Spleen (tissue), 11 donors: ENCODE results near the gene SMG6. TPM values are rescaled to one million over a fixed set of nuclear protein-coding genes. Genes with fewer than 3 reads are reported as not detected.
A peak's percentile ranks its signal among the peaks of the same experiment; 100 is the strongest.

Experiments
- DNase-seq: peaks from one replicate; pipeline ENCODE4 v3.0.0-alpha.2; 2020
- H3K27ac ChIP-seq, 8 donors: fragments of 200-600 bp; sonication (generic) in 7 of 8; 1 replicate in 4 of 8; 2 replicates in 4 of 8; pipeline versions ENCODE4 v1.5.0 to v1.8.0; 2016 to 2021; ENCODE audit warnings: inconsistent platforms in 4 of 8, mild to moderate bottlenecking in 4 of 8, moderate library complexity in 1 of 8
- H3K27me3 ChIP-seq, 7 donors: fragments of 200-600 bp; sonication (generic) in 6 of 7; replicated peaks in 1 of 7; 1 replicate in 4 of 7; 2 replicates in 3 of 7; pipeline versions ENCODE4 v1.5.0 to v1.8.0; 2016 to 2021; ENCODE audit warnings: inconsistent platforms in 3 of 7, mild to moderate bottlenecking in 1 of 7
- H3K36me3 ChIP-seq, 6 donors: fragments of 200-600 bp; sonication (generic) in 5 of 6; 1 replicate in 4 of 6; 2 replicates in 2 of 6; pipeline versions ENCODE4 v1.5.0 to v1.8.0; 2016 to 2021; ENCODE audit warnings: inconsistent platforms in 2 of 6
- H3K4me1 ChIP-seq, 6 donors: fragments of 200-600 bp; sonication (generic) in 5 of 6; 1 replicate in 3 of 6; 2 replicates in 3 of 6; pipeline versions ENCODE4 v1.5.0 to v1.8.0; 2016 to 2021; ENCODE audit warnings: inconsistent platforms in 3 of 6
- H3K4me3 ChIP-seq, 8 donors: fragments of 200-600 bp; sonication (generic) in 7 of 8; 1 replicate in 4 of 8; 2 replicates in 4 of 8; pipeline versions ENCODE4 v1.5.0 to v1.8.0; 2016 to 2021; ENCODE audit warnings: inconsistent platforms in 4 of 8, mild to moderate bottlenecking in 4 of 8, moderate library complexity in 2 of 8
- H3K9me3 ChIP-seq, 8 donors: fragments of 200-600 bp; sonication (generic) in 7 of 8; 1 replicate in 4 of 8; 2 replicates in 4 of 8; pipeline versions ENCODE4 v1.5.0 to v1.8.0; 2016 to 2021; ENCODE audit warnings: inconsistent platforms in 4 of 8
- POLR2A ChIP-seq, 3 donors: fragments of 450-650 bp; IDR thresholded peaks; one replicate each; pipeline ENCODE4 v1.5.1; 2017; ENCODE audit warnings: antibody characterized with exemption in 3 of 3, mild to moderate bottlenecking in 1 of 3
- POLR2AphosphoS5 ChIP-seq, 3 donors: sonication (generic); formaldehyde crosslinking; IDR thresholded peaks; one replicate each; pipeline ENCODE4 v1.5.1; 2017; ENCODE audit warnings: antibody characterized with exemption in 3 of 3
- WGBS, 5 donors: extraction: QIAGEN DNeasy Blood & Tissue Kit in 3 of 5; methylation state at CpG; one replicate each; pipeline versions ENCODE4 v1.1.5 to v1.1.7; 2013 to 2018; 5-methylcytosine and 5-hydroxymethylcytosine counted together
- intact Hi-C: fragments of 100-400 bp; cut with DNase I; formaldehyde crosslinking; loops from one replicate; pipeline ENCODE4 v1.15.0; 2023; ENCODE audit warnings: low total_unique reads
- polyA plus RNA-seq, 3 donors: library from polyadenylated mRNA; stranded (reverse); fragments of 200-250 nt; gene quantifications; one replicate each; pipeline ENCODE4 v1.2.1, GENCODE V29; 2013
- total RNA-seq, 7 donors: library from RNA; depleted of rRNA in 3 of 7; stranded (reverse); fragments of >200 nt in 3 of 7; fragmentation: NEBNext Ultra II Directional in 4 of 7; extraction: Animal tissue kit (Norgen Biotek cat#: 25700) in 4 of 7; gene quantifications; one replicate each; pipeline versions ENCODE4 v1.1.0 to v1.2.1, GENCODE V29; 2016 to 2021
- TF ChIP-seq, protein P1 (sequence below), 11 experiments: fragments of 200-600 bp in 7 of 11; fragments of 450-650 bp in 4 of 11; sonication (generic) in 4 of 11; IDR thresholded peaks in 8 of 11; conservative IDR thresholded peaks in 3 of 11; 1 replicate in 7 of 11; 2 replicates in 4 of 11; pipeline versions ENCODE4 v1.4.0 to v1.8.0; 2016 to 2021; ENCODE audit warnings: antibody characterized with exemption in 11 of 11, inconsistent platforms in 4 of 11, mild to moderate bottlenecking in 1 of 11
- donor health status: healthy with polysubstance abuse.
- donor health status: DM: no; HTN: no; CAD: no; lungs with moderate emphysema.
- donor health status: DM: no; HTN: no; CAD: no.
- donor health status: Bipolar disorder and iron deficiency.
- donor health status: healthy.
- donor health status: DM: no; HTN: no; CAD: no.
- donor health status: DM: yes; HTN: yes; CAD: no.

SMG6 gene
- total and polyA plus RNA-seq, 10 donors = 9.7 to 44.2 (median 28.0) TPM

DNA sequence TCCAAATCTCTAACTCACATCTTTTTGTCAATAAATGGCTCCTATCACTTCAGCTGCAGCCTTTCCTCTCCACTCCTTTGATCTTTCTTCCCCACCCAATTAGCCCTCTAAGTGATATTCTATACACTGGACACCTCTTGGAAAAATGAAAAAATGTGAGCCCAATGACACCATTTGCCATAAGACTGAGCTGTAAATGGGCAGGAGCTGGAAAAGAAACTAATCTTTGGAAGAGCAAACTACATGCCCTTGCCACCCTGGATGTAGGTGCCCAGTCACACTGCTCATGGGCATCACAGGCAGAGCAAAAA lies 80.0 kb downstream of the SMG6 start:
- DNase-seq = no peak
- TF ChIP-seq POLR2AphosphoS5 (IDR thresholded peaks at IDR 0.05) (no peak), POLR2A (IDR thresholded peaks at IDR 0.05) (no peak)
- TF ChIP-seq, protein P1, sequence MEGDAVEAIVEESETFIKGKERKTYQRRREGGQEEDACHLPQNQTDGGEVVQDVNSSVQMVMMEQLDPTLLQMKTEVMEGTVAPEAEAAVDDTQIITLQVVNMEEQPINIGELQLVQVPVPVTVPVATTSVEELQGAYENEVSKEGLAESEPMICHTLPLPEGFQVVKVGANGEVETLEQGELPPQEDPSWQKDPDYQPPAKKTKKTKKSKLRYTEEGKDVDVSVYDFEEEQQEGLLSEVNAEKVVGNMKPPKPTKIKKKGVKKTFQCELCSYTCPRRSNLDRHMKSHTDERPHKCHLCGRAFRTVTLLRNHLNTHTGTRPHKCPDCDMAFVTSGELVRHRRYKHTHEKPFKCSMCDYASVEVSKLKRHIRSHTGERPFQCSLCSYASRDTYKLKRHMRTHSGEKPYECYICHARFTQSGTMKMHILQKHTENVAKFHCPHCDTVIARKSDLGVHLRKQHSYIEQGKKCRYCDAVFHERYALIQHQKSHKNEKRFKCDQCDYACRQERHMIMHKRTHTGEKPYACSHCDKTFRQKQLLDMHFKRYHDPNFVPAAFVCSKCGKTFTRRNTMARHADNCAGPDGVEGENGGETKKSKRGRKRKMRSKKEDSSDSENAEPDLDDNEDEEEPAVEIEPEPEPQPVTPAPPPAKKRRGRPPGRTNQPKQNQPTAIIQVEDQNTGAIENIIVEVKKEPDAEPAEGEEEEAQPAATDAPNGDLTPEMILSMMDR (IDR thresholded peaks at IDR 0.05 in 8 of 11, conservative IDR thresholded peaks at IDR 0.05 in 3 of 11) = no peak
- Histone ChIP-seq H3K4me3 (no peak overlapping the region), H3K9me3 (no peaks in the 10 kb centered on the region), H3K4me1 (peaks cover 0 to 26% (median 11%) of the 10 kb centered on the region in 6 donors), H3K36me3 (peaks cover 0 to 34% (median 0%) of the 10 kb centered on the region in 6 donors), H3K27ac (peak overlapping the region in 6 of 8 donors; percentile 16 to 63 (median 42)), H3K27me3 (no peaks in the 10 kb centered on the region)
- intact Hi-C loops = no loop called here

DNA sequence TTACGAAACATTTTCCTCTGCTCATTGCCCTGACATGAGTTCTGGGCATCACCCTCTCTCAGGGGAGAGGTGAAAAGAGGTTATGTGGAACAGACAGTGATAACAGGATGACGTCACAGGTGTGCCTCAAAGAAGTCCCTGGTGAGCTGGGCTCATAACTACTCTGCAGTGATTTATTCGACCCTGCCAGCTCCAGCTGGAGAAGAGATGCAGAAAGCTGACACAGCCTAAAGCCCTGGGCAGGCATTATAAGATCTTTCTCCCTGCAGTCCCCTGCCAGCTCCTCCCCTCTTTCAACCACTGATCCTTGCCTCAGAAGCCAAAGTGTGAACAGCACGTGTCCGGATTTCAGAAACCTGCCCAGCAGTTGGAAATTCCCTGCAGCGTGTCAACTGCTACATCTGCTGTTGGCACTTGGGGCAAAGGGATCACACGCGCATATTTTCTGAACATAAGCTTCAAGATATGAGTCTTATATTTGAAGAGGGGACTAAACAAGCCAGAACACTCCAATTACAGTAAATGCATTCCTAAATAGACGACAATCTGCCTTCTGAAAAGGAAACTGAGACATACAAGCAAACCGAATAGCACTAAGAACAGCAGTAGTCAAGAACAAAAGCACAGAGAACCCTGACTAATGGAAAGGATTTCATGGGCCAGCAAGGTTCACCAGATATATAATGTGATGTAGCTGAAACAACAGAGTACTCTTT lies 80.5 kb downstream of the SMG6 start:
- Histone ChIP-seq H3K27ac (peak overlapping the region in 7 of 8 donors; percentile 16 to 63 (median 47)), H3K9me3 (no peaks in the 10 kb centered on the region), H3K36me3 (peaks cover 0 to 34% (median 0%) of the 10 kb centered on the region in 6 donors), H3K4me3 (no peak overlapping the region), H3K27me3 (no peaks in the 10 kb centered on the region), H3K4me1 (peaks cover 0 to 27% (median 11%) of the 10 kb centered on the region in 6 donors)
- TF ChIP-seq, protein P1 (IDR thresholded peaks at IDR 0.05 in 8 of 11, conservative IDR thresholded peaks at IDR 0.05 in 3 of 11) = no peak
- peak in 1 of 3 donors; percentile 31 for TF ChIP-seq POLR2AphosphoS5 (IDR thresholded peaks at IDR 0.05)
- intact Hi-C loops = no loop called here
- 61 to 77% (median 69%) methylated on average over 10 of the region's 10 CpGs for WGBS, 5 donors
- DNase-seq = no peak

DNA sequence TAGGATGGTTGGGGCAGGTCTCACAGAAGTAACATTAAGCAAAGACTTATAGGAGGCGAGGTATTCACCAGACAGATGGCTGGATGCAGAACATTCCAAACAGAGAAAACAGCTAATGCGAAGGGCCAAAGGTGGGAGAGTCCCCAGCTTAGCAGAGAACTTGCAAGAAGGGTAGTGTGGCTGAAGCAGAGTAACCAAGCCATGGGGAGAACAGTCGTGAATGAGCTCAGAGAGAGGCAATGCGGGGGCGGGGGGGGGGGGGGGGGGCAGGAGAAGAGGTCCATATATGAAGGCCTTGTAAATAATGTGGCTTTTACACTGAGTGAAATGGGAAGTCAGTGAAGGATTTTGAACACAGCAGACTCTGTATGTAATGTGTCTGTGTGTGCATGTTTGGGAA lies 81.3 kb downstream of the SMG6 start:
- TF ChIP-seq POLR2A (IDR thresholded peaks at IDR 0.05) = no peak
- TF ChIP-seq, protein P1 (IDR thresholded peaks at IDR 0.05 in 8 of 11, conservative IDR thresholded peaks at IDR 0.05 in 3 of 11) = no peak
- 75 to 86% (median 78%) methylated on average over 3 to 5 of the region's 5 CpGs for WGBS, 5 donors
- H3K4me3 ChIP-seq = no peak overlapping the region
- H3K4me1 ChIP-seq = peaks cover 0 to 29% (median 11%) of the 10 kb centered on the region in 6 donors
- peak overlapping the region in 6 of 8 donors; percentile 16 to 63 (median 50) for H3K27ac ChIP-seq
- intact Hi-C loops = no loop called here
- peaks cover 0 to 34% (median 0%) of the 10 kb centered on the region in 6 donors for H3K36me3 ChIP-seq
- H3K9me3 ChIP-seq = no peaks in the 10 kb centered on the region
- DNase-seq = no peak
- H3K27me3 ChIP-seq = no peaks in the 10 kb centered on the region

DNA sequence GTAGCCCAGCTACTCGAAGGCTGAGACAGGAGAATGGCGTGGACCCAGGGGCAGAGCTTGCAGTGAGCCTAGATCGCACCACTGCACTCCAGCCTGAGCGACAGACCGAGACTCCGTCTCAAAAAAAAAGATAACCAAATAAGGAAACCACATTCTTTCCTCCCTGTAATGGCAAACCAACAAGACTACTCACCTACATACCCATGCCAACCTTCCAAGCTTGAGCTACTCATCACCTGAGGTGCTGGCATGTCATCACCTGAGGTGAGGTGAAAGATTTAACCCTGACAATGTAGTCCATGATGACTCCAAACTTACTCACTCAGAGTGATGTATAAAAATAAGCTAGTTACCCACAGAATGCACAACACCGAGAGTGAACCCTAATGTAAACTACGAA lies 85.2 kb downstream of the SMG6 start:
- no peak for TF ChIP-seq POLR2A (IDR thresholded peaks at IDR 0.05)
- TF ChIP-seq POLR2AphosphoS5 (IDR thresholded peaks at IDR 0.05) = no peak
- TF ChIP-seq, protein P1 (IDR thresholded peaks at IDR 0.05 in 8 of 11, conservative IDR thresholded peaks at IDR 0.05 in 3 of 11) = no peak

More for the DNA sequence above, 85.2 kb downstream of the SMG6 start:
- H3K4me3 ChIP-seq = no peak overlapping the region
- H3K27ac ChIP-seq = no peak overlapping the region
- H3K9me3 ChIP-seq = no peaks in the 10 kb centered on the region
- intact Hi-C loops = no loop called here
- peaks cover 0 to 25% (median 0%) of the 10 kb centered on the region in 6 donors for H3K36me3 ChIP-seq
- no peaks in the 10 kb centered on the region for H3K27me3 ChIP-seq
- 64 to 79% (median 75%) methylated on average over 8 of the region's 8 CpGs for WGBS, 5 donors
- H3K4me1 ChIP-seq = peaks cover 26 to 60% (median 41%) of the 10 kb centered on the region in 6 donors
- DNase-seq = no peak
